HepG2 (cell line): Measurements from ENCODE around the gene SELENOS. TPM values are rescaled to one million over a fixed set of nuclear protein-coding genes. Genes with fewer than 3 reads are reported as not detected.

ENCODE experiments used
- AGO1 ChIP-seq: fragments of 200-400 bp; formaldehyde crosslinking; IDR thresholded peaks from 2 replicates; pipeline ENCODE4 v1.6.1; 2017; ENCODE audit warnings: mild to moderate bottlenecking, low read depth, low read length, moderate library complexity; ENCODE audit not compliant: poor library complexity, severe bottlenecking
- CHD4 ChIP-seq: fragments of 200-600 bp; sonication (generic); IDR thresholded peaks from 2 replicates; pipeline ENCODE4 v1.7.0; 2017; ENCODE audit warnings: mild to moderate bottlenecking, low read length, borderline replicate concordance
- CREM ChIP-seq, 2 experiments: sonication (generic) in 1 of 2; formaldehyde crosslinking in 1 of 2; IDR thresholded peaks; 2 replicates each; pipeline versions ENCODE4 v1.4.0 to v1.6.1; 2016 to 2020; ENCODE audit warnings: antibody characterized with exemption in 1 of 2, mild to moderate bottlenecking in 1 of 2, missing genetic modification reagents in 1 of 2
- FOXP1 ChIP-seq, 2 experiments: fragments of 450-650 bp in 1 of 2; IDR thresholded peaks; 2 replicates each; pipeline ENCODE4 v1.6.1; 2017 to 2018; ENCODE audit warnings: antibody characterized with exemption in 1 of 2
- HDAC2 ChIP-seq: sonication (generic); formaldehyde crosslinking; IDR thresholded peaks from 2 replicates; pipeline ENCODE4 v1.4.0; 2020; ENCODE audit warnings: missing genetic modification reagents
- MIER3 ChIP-seq: IDR thresholded peaks from 2 replicates; pipeline ENCODE4 v1.6.1; 2016; ENCODE audit warnings: missing compliant biosample characterization, borderline replicate concordance
- NR2F6 ChIP-seq, 2 experiments: IDR thresholded peaks; 2 replicates each; pipeline ENCODE4 v1.6.1; 2016; ENCODE audit warnings: antibody characterized with exemption in 1 of 2, mild to moderate bottlenecking in 1 of 2
- PAWR ChIP-seq: sonication (generic); formaldehyde crosslinking; IDR thresholded peaks from 2 replicates; pipeline ENCODE4 v1.4.0; 2020; ENCODE audit warnings: missing genetic modification reagents, mild to moderate bottlenecking, borderline replicate concordance
- PCBP1 ChIP-seq: fragments of 200-400 bp; formaldehyde crosslinking; IDR thresholded peaks from 2 replicates; pipeline ENCODE4 v1.6.1; 2017; ENCODE audit warnings: mild to moderate bottlenecking, low read depth, low read length, borderline replicate concordance
- PHF5A ChIP-seq: IDR thresholded peaks from one replicate; pipeline ENCODE4 v1.6.1; 2018; ENCODE audit warnings: low read depth, missing genetic modification reagents; ENCODE audit not compliant: unreplicated experiment
- POLR2AphosphoS5 ChIP-seq: IDR thresholded peaks from 2 replicates; pipeline ENCODE4 v1.6.1; 2012; ENCODE audit warnings: low read depth, low read length
- RAD21 ChIP-seq: fragments of 450-650 bp; formaldehyde crosslinking; IDR thresholded peaks from 2 replicates; pipeline ENCODE4 v1.5.0; 2020; ENCODE audit warnings: mild to moderate bottlenecking
- ZBTB3 ChIP-seq: sonication (generic); formaldehyde crosslinking; IDR thresholded peaks from 2 replicates; pipeline ENCODE4 v1.4.0; 2020; ENCODE audit warnings: low read depth, mild to moderate bottlenecking, moderate library complexity, missing genetic modification reagents, borderline replicate concordance
- ZNF260 ChIP-seq: sonication (generic); formaldehyde crosslinking; IDR thresholded peaks from 2 replicates; pipeline ENCODE4 v1.4.0; 2020; ENCODE audit warnings: missing genetic modification reagents, low read depth, mild to moderate bottlenecking, borderline replicate concordance
- ZNF484 ChIP-seq: sonication (generic); formaldehyde crosslinking; IDR thresholded peaks from 2 replicates; pipeline ENCODE4 v1.5.1; 2020; ENCODE audit warnings: mild to moderate bottlenecking, low read depth, missing genetic modification reagents, borderline replicate concordance
- ZNF556 ChIP-seq: sonication (generic); formaldehyde crosslinking; IDR thresholded peaks from 2 replicates; pipeline ENCODE4 v1.4.0; 2020; ENCODE audit warnings: mild to moderate bottlenecking, missing genetic modification reagents, borderline replicate concordance
- ZNF772 ChIP-seq: sonication (generic); formaldehyde crosslinking; IDR thresholded peaks from 2 replicates; pipeline ENCODE4 v1.5.0; 2020; ENCODE audit warnings: mild to moderate bottlenecking, missing genetic modification reagents
- polyA plus RNA-seq, 8 experiments: library from polyadenylated mRNA; depleted of rRNA in 3 of 8; stranded (reverse) in 7 of 8; unstranded in 1 of 8; fragments of >200 nt; fragmentation: Illumina TruSeq in 4 of 8; extraction: Trizol in 4 of 8; gene quantifications; 2 replicates each; pipeline versions ENCODE4 v1.2.1 to v1.2.3, GENCODE V29; 2011 to 2016; ENCODE audit warnings: low read depth in 4 of 8, missing spikeins in 1 of 8, mixed read lengths in 1 of 8; ENCODE audit not compliant: insufficient read depth in 1 of 8
- total RNA-seq, 5 experiments: library from RNA; depleted of rRNA; stranded (reverse); fragments of >200 nt; fragmentation: Illumina TruSeq; extraction: Trizol; gene quantifications; 2 replicates each; pipeline ENCODE4 v1.2.3, GENCODE V29; 2016; ENCODE audit warnings: low read depth in 1 of 5
- TF ChIP-seq, protein P1 (sequence below): sonication (generic); formaldehyde crosslinking; IDR thresholded peaks from 2 replicates; pipeline ENCODE4 v1.4.0; 2020; ENCODE audit warnings: missing genetic modification reagents
- TF ChIP-seq, protein P2 (sequence below): sonication (generic); formaldehyde crosslinking; IDR thresholded peaks from 2 replicates; pipeline ENCODE4 v1.4.0; 2020; ENCODE audit warnings: mild to moderate bottlenecking, missing genetic modification reagents
- TF ChIP-seq, protein P3 (sequence below): sonication (generic); formaldehyde crosslinking; IDR thresholded peaks from 2 replicates; pipeline ENCODE4 v1.5.1; 2020; ENCODE audit warnings: missing genetic modification reagents, mild to moderate bottlenecking, borderline replicate concordance

Gene SELENOS
- total and polyA plus RNA-seq, 2 of the 13 experiments (the other 11 are each of a cell fraction or from before 2014, with no cell fraction given): 63.0 to 66.1 TPM

DNA sequence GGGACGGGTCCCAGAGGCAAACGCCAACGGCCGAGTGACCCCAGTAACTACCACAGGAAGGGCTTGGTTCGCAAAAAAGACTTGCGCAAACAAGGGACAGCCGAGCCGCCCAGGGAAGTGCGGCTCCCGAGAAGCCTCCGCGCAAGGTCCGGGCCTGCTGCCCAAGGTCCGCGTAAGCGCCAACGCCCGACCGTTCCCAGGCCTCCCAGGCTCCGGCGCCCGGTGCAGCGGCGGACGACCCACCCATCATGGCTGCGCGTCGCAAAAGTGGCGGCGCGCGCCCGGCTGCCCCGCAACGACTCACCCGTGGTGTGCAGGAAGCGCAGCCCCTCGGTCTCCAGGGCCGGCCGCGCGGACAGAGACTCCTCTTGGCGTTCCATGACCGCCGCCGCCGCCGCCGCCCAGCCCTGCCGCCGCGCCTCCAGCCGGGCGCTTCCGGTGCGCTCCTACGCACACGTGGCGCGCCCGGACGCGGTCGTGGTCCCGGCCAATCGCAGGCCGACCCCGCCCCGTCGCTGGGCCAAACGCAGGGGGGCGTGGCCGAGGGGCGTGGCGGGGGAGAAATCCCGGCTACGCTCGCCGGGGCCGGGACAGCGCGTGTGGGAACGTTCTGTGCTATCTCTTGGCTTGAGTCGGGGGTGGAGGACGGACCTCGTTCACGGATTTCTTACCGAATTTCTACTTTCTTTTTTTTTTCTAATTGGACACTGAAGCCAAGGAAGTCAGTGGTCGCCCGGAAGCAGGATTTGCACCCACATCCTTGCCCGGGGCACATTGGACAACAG lies at the start of gene SELENOS (continued):
- TF ChIP-seq PAWR (CRISPR knock-in tag): no peak
- TF ChIP-seq HDAC2 (CRISPR knock-in tag): no peak; the same call in 1 of the 2 replicates
- no peak for TF ChIP-seq ZNF260 (CRISPR knock-in tag)
- TF ChIP-seq, protein P1, sequence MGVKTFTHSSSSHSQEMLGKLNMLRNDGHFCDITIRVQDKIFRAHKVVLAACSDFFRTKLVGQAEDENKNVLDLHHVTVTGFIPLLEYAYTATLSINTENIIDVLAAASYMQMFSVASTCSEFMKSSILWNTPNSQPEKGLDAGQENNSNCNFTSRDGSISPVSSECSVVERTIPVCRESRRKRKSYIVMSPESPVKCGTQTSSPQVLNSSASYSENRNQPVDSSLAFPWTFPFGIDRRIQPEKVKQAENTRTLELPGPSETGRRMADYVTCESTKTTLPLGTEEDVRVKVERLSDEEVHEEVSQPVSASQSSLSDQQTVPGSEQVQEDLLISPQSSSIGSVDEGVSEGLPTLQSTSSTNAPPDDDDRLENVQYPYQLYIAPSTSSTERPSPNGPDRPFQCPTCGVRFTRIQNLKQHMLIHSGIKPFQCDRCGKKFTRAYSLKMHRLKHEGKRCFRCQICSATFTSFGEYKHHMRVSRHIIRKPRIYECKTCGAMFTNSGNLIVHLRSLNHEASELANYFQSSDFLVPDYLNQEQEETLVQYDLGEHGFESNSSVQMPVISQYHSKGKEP (CRISPR knock-in tag): no peak
- no peak for TF ChIP-seq CREM (IDR thresholded peaks at IDR 0.05)
- TF ChIP-seq CREM (CRISPR knock-in tag; IDR thresholded peaks at IDR 0.05): no peak
- no peak for TF ChIP-seq PCBP1
- no peak for TF ChIP-seq MIER3 (CRISPR knock-in tag)
- TF ChIP-seq, protein P2, sequence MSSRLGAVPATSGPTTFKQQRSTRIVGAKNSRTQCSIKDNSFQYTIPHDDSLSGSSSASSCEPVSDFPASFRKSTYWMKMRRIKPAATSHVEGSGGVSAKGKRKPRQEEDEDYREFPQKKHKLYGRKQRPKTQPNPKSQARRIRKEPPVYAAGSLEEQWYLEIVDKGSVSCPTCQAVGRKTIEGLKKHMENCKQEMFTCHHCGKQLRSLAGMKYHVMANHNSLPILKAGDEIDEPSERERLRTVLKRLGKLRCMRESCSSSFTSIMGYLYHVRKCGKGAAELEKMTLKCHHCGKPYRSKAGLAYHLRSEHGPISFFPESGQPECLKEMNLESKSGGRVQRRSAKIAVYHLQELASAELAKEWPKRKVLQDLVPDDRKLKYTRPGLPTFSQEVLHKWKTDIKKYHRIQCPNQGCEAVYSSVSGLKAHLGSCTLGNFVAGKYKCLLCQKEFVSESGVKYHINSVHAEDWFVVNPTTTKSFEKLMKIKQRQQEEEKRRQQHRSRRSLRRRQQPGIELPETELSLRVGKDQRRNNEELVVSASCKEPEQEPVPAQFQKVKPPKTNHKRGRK: no peak
- TF ChIP-seq POLR2AphosphoS5: no peak
- no peak for TF ChIP-seq NR2F6 (IDR thresholded peaks at IDR 0.05)
- TF ChIP-seq NR2F6 (CRISPR knock-in tag; IDR thresholded peaks at IDR 0.05): no peak
- no peak for TF ChIP-seq CHD4
- TF ChIP-seq PHF5A (CRISPR knock-in tag): no peak
- no peak for TF ChIP-seq ZNF484 (CRISPR knock-in tag)
- peak; percentile 49 for TF ChIP-seq RAD21 (CRISPR knock-in tag)
- peak; percentile 53 for TF ChIP-seq AGO1
- peak; percentile 44; the same call in 1 of the 2 replicates for TF ChIP-seq ZBTB3 (CRISPR knock-in tag)
- peak; percentile 92; the same call in 1 of the 2 replicates for TF ChIP-seq ZNF556
- no peak for TF ChIP-seq FOXP1 (IDR thresholded peaks at IDR 0.05)
- TF ChIP-seq FOXP1 (CRISPR knock-in tag; IDR thresholded peaks at IDR 0.05): no peak
- TF ChIP-seq ZNF772 (CRISPR knock-in tag): no peak
- TF ChIP-seq, protein P3, sequence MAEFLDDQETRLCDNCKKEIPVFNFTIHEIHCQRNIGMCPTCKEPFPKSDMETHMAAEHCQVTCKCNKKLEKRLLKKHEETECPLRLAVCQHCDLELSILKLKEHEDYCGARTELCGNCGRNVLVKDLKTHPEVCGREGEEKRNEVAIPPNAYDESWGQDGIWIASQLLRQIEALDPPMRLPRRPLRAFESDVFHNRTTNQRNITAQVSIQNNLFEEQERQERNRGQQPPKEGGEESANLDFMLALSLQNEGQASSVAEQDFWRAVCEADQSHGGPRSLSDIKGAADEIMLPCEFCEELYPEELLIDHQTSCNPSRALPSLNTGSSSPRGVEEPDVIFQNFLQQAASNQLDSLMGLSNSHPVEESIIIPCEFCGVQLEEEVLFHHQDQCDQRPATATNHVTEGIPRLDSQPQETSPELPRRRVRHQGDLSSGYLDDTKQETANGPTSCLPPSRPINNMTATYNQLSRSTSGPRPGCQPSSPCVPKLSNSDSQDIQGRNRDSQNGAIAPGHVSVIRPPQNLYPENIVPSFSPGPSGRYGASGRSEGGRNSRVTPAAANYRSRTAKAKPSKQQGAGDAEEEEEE (CRISPR knock-in tag): no peak
